Right lobe of liver (tissue), 6 donors: Measurements from ENCODE around the gene TMSB4X. TPM values are rescaled to one million over a fixed set of nuclear protein-coding genes. Genes with fewer than 3 reads are reported as not detected.

Source experiments
- ATAC-seq, 4 donors: fragments of 200-7000 bp; cut with Tn5 transposase; one replicate each; pipeline ENCODE4 v1.9.1; 2020; ENCODE audit warnings: mild to moderate bottlenecking in 4 of 4, moderate library complexity in 4 of 4
- DNase-seq, 3 donors: peaks; one replicate each; pipeline ENCODE4 v3.0.0-alpha.2; 2020
- H3K27ac ChIP-seq, 3 donors: fragments of 200-600 bp; one replicate each; pipeline ENCODE4 v1.8.0; 2022
- H3K27me3 ChIP-seq, 2 donors: fragments of 200-600 bp; one replicate each; pipeline ENCODE4 v1.8.0; 2022
- H3K36me3 ChIP-seq, 4 donors: fragments of 200-600 bp; sonication (generic) in 1 of 4; one replicate each; pipeline versions ENCODE4 v1.5.1 to v1.8.0; 2017 to 2022; ENCODE audit warnings: control low read depth in 1 of 4
- H3K4me1 ChIP-seq, 4 donors: fragments of 200-600 bp; sonication (generic) in 1 of 4; one replicate each; pipeline versions ENCODE4 v1.5.1 to v1.8.0; 2017 to 2022; ENCODE audit warnings: control low read depth in 1 of 4
- H3K4me3 ChIP-seq, 3 donors: fragments of 200-600 bp; one replicate each; pipeline ENCODE4 v1.8.0; 2022
- H3K9me3 ChIP-seq, 4 donors: fragments of 200-600 bp; sonication (generic) in 1 of 4; one replicate each; pipeline versions ENCODE4 v1.5.1 to v1.8.0; 2017 to 2022; ENCODE audit warnings: control low read depth in 1 of 4
- CTCF ChIP-seq, 4 donors: fragments of 200-600 bp in 3 of 4; fragments of 450-650 bp in 1 of 4; IDR thresholded peaks; one replicate each; pipeline versions ENCODE4 v1.5.1 to v1.8.0; 2016 to 2022; ENCODE audit warnings: antibody characterized with exemption in 4 of 4, mild to moderate bottlenecking in 2 of 4
- POLR2A ChIP-seq: fragments of 450-650 bp; IDR thresholded peaks from one replicate; pipeline ENCODE4 v1.6.1; 2017; ENCODE audit warnings: antibody characterized with exemption, mild to moderate bottlenecking
- WGBS: methylation state at CpG from one replicate; pipeline ENCODE4 v1.1.6; 2018; ENCODE audit warnings: low coverage, low lambda C conversion rate; ENCODE audit not compliant: insufficient coverage; ENCODE audit errors: missing lambda C conversion rate; 5-methylcytosine and 5-hydroxymethylcytosine counted together
- intact Hi-C, 2 donors: fragments of 100-400 bp; cut with DNase I; formaldehyde crosslinking; loops; one replicate each; pipeline versions ENCODE4 v1.11.2 to v1.14.1; 2022
- total RNA-seq, 6 experiments: library from RNA; depleted of rRNA in 2 of 6; stranded (reverse); fragments of >200 nt in 2 of 6; fragmentation: NEBNext Ultra II Directional in 3 of 6; extraction: Animal tissue kit (Norgen Biotek cat#: 25700) in 3 of 6; gene quantifications; one replicate each; pipeline versions ENCODE4 v1.1.0 to v1.2.4, GENCODE V29; 2016 to 2023
- donor health status: DM: no; HTN: yes; CAD: no.
- donor health status: DM: no; HTN: no; CAD: no.
- donor health status: DM: no; HTN: no; CAD: no.
- donor health status: DM: no; HTN: yes; CAD: no.
- donor health status: DM: no; HTN: yes; CAD: no.

The TMSB4X gene
- total RNA-seq, 6 experiments from 2014 or later: 348 to 1,121 (median 708) TPM

DNA sequence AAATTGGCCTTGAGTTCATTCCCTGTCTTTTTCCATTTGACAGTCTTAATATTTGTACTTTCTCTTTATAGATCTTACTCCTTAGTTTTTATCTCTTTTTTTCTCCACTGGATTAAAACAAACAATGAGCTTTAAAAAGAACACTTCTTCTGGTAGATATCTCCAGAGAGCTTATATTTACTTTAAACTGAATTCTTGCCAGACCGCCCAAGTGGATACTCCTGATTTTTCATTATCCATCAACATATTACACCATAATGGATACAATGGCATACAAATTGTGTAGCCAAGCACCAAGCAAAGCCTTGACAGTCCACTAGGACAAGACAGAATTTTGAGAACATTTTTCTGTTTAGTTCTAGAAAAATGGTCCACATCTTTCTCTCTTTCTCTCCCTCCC lies 18.9 kb downstream of the TMSB4X start:
- Histone ChIP-seq H3K36me3 (no peaks in the 10 kb centered on the region), H3K4me3 (no peak overlapping the region), H3K27ac (no peak overlapping the region), H3K9me3 (no peaks in the 10 kb centered on the region), H3K4me1 (peaks cover 0 to 16% (median 3%) of the 10 kb centered on the region in 4 donors), H3K27me3 (no peaks in the 10 kb centered on the region)
- ATAC-seq (no peak), DNase-seq (no peak)
- TF ChIP-seq CTCF (IDR thresholded peaks at IDR 0.05) (no peak), POLR2A (no peak)
- intact Hi-C loops: no loop called here
- 78% methylated on average over 1 of the region's 1 CpG for WGBS

- intact Hi-C loops: no loop called here
These were observed 19.4 kb downstream of the TMSB4X start for GRCh38 chrX:12994321-12994720.

DNA sequence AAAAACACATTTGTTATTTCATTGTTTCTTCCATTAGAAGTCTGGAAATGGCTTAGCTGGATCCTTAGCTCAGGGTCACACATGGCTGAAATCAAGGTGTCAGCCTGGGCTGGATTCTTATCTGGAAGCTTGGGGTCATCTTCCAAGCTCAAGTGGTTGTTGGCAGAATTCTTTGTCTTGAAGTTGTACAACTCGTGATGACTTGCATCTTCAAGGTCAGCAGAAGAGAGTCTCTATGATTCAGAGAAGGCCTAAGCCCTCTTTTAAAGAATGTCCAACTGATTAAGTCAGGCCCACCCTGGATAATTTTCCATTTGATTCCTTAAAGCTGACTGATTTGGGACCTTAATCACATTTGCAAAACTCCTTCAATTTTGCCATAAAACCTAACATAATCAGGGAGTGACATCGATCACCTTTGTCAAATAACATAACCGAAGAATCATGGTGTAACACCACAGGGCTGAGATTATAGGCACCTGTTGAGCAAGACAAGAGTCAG lies 22.1 kb downstream of the TMSB4X start:
- DNase-seq (no peak), ATAC-seq (no peak)
- intact Hi-C loops: no loop called here
- Histone ChIP-seq H3K36me3 (no peaks in the 10 kb centered on the region), H3K27me3 (no peaks in the 10 kb centered on the region), H3K4me3 (no peak overlapping the region), H3K9me3 (no peaks in the 10 kb centered on the region), H3K4me1 (peaks cover 0 to 10% (median 0%) of the 10 kb centered on the region in 4 donors), H3K27ac (peak overlapping the region in 1 of 3 donors; percentile 30)
- 63% methylated on average over 3 of the region's 3 CpGs for WGBS
- TF ChIP-seq CTCF (IDR thresholded peaks at IDR 0.05) (no peak), POLR2A (no peak)

More at GRCh38 chrX:12994321-12994720, 19.4 kb downstream of the TMSB4X start:
- 62% methylated on average over 4 of the region's 4 CpGs for WGBS
- H3K4me3 ChIP-seq: no peak overlapping the region
- H3K27ac ChIP-seq: no peak overlapping the region
- H3K27me3 ChIP-seq: no peaks in the 10 kb centered on the region
- DNase-seq (no peak), ATAC-seq (no peak)
- TF ChIP-seq CTCF (IDR thresholded peaks at IDR 0.05) (no peak), POLR2A (no peak)
- no peaks in the 10 kb centered on the region for H3K9me3 ChIP-seq
- H3K36me3 ChIP-seq: no peaks in the 10 kb centered on the region
- H3K4me1 ChIP-seq: peaks cover 0 to 13% (median under 1%) of the 10 kb centered on the region in 4 donors

DNA sequence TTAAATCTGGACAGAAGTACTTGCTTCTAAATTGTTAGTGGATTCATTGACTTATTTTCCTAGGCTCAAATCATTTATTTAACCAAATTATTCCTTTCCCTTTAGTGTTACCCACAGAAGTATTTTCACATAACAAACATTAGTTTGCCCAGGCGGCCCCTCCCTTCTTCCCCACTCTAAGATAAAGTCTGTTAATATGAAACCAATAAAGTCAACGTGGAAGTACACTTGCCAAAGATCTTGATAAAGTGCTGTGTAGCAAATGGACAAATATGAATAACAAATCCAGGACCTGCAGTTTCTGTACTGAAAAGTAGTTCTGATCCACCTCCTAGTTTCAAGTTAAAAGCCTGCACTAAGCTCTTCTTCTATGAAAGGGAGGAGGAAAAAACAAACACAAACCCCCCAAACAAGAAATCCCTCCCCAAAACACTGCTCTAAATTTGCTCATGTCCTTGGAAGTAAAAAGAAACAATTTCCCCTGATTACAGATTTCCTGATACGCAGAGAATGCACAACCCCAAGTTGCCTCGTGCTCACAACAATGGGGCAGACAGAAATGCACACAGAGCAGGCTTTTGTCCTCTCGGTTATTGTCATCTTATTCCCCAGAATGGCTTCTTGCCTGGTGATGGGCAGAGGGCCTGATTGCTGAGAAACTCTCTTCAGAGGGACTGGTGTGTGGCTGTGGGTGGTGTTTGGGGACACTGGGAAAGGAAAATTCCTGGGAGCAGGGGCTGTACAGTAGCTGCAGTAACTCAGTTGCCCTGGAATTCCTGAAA lies 23.2 kb downstream of the TMSB4X start:
- peak overlapping the region in 2 of 3 donors; percentile 30 to 32 for H3K27ac ChIP-seq
- DNase-seq (no peak), ATAC-seq (peak; percentile 70 to 93 (median 76))
- H3K27me3 ChIP-seq: no peaks in the 10 kb centered on the region
- intact Hi-C loops: no loop called here
- H3K4me1 ChIP-seq: peaks cover 0 to 10% (median 0%) of the 10 kb centered on the region in 4 donors
- TF ChIP-seq POLR2A (no peak), CTCF (IDR thresholded peaks at IDR 0.05) (no peak)
- no peak overlapping the region for H3K4me3 ChIP-seq
- WGBS: 17% methylated on average over 5 of the region's 5 CpGs
- no peaks in the 10 kb centered on the region for H3K36me3 ChIP-seq
- no peaks in the 10 kb centered on the region for H3K9me3 ChIP-seq
